ENCODE measurements around the gene CYB561.

CYB561 gene

DNA sequence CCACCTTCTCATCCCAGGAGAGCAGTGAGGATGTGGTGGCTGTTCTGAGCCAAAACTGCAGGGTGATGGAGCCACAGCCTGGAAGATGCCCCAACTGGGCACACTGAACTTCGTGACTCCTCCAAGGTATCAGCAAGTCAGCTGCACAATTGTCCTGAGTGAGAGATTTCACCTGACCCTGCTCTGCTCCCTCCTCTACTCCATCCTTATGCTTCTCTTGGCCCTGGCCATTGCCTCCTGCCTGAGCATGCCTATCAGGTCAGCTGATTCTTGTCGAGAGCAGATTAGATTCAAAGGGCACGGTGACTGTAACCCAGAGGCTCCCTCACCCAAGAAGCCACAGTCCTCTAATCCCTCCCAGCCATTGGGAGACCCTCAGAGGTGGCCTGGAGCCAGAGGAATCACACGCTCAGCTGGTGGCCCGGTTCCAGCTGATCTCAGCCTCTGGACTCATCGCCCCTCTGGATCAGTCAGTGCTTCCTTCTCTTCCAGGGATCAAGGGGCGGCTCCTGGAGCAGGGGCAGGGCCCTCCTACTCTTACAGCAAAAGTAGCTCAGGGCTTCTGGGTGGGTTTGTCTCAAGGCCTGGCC lies 7.0 kb upstream of the CYB561 start:
- no peaks in the 10 kb centered on the region for H3K9me2 ChIP-seq (replicated peaks; ENCODE audit: insufficient read depth, low read length)
- H3K79me2 ChIP-seq (ENCODE audit: low read length) = no peaks in the 10 kb centered on the region
- no peaks in the 10 kb centered on the region for H4K20me1 ChIP-seq (ENCODE audit: insufficient read depth, low read length)
- H3K27me3 ChIP-seq (replicated peaks; ENCODE audit: insufficient read depth, low read length) = peaks cover 7% of the 10 kb centered on the region; the same call in 1 of the 2 replicates
- TF ChIP-seq EZH2 (optimal IDR thresholded peaks at IDR 0.05; ENCODE audit: low read depth, low read length) (no peak), CTCF (IDR thresholded peaks at IDR 0.05; ENCODE audit: low read length) (no peak), EZH2phosphoT487 (IDR thresholded peaks at IDR 0.05; ENCODE audit: low read length) (no peak)
- H3K4me2 ChIP-seq (ENCODE audit: low read depth, low read length) = no peak overlapping the region
- no peaks in the 10 kb centered on the region for H3K9me3 ChIP-seq (replicated peaks; ENCODE audit: insufficient read depth, low read length)
- H3K27ac ChIP-seq (ENCODE audit: low read length) = no peak overlapping the region
- no peak overlapping the region for H3K9ac ChIP-seq (ENCODE audit: low read length)
- H3K36me3 ChIP-seq (replicated peaks; ENCODE audit: insufficient read depth, low read length) = no peaks in the 10 kb centered on the region
- DNase-seq = no peak
- no peaks in the 10 kb centered on the region for H3F3A ChIP-seq (ENCODE audit: insufficient read depth, low read length)
- no peak overlapping the region for H3K4me3 ChIP-seq (ENCODE audit: low read length)
- H2AFZ ChIP-seq (ENCODE audit: low read length) = no peak overlapping the region
- H3K4me1 ChIP-seq (ENCODE audit: low read length) = no peaks in the 10 kb centered on the region

DNA sequence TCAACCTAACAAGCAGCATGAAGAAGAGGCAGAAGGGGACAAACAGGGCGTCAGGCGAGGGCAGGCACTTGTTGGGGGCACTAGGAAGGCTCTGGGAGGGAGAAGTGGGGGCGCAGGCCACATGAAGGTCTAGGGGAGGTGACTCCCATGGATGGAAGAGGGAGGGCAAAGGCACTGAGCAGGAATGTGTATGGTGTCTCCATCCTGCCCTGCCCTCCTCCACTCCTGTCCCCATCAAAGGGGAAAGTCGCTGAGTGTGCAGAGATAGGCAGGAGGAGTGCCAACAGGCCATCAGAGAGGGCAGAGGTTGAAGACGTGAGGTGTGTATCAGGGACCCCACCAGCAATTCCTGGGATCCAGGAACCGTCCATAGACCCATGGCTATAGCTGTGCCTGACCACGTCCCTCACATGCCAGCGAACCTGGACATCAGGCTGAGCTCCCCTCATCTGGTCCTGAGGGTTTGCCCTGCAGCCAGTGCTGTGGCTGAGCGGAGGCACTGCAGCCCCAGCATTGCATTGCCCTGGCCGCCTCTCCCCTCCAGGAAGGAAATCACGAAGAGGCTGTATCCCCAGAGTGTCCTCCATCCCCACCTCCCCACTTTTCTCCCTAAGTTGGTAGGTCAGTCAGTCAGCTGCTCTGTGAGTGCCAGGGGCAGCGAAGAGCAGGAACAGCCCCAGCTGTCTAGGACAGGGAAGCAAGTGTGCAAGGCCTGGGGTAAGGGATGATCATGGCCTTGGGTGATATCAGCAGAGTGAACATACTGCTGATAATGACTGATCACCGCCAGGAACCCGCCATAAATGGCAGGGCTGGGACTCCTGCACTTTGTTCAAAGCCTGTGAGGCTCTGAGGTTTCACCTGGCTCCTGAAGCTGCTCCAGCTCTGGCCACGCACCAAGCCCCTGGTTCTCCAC lies 6.2 kb upstream of the CYB561 start:
- H3K36me3 ChIP-seq (replicated peaks; ENCODE audit: insufficient read depth, low read length) = no peaks in the 10 kb centered on the region
- no peaks in the 10 kb centered on the region for H3K4me1 ChIP-seq (ENCODE audit: low read length)
- no peak overlapping the region for H3K4me2 ChIP-seq (ENCODE audit: low read depth, low read length)
- H3K9ac ChIP-seq (ENCODE audit: low read length) = no peak overlapping the region
- no peaks in the 10 kb centered on the region for H3F3A ChIP-seq (ENCODE audit: insufficient read depth, low read length)
- DNase-seq = no peak
- no peak overlapping the region for H2AFZ ChIP-seq (ENCODE audit: low read length)
- no peaks in the 10 kb centered on the region for H3K9me3 ChIP-seq (replicated peaks; ENCODE audit: insufficient read depth, low read length)
- TF ChIP-seq EZH2phosphoT487 (IDR thresholded peaks at IDR 0.05; ENCODE audit: low read length) (no peak), CTCF (IDR thresholded peaks at IDR 0.05; ENCODE audit: low read length) (no peak), EZH2 (optimal IDR thresholded peaks at IDR 0.05; ENCODE audit: low read depth, low read length) (no peak)
- no peak overlapping the region for H3K4me3 ChIP-seq (ENCODE audit: low read length)
- no peaks in the 10 kb centered on the region for H3K79me2 ChIP-seq (ENCODE audit: low read length)
- H4K20me1 ChIP-seq (ENCODE audit: insufficient read depth, low read length) = no peaks in the 10 kb centered on the region
- peaks cover 7% of the 10 kb centered on the region; the same call in 1 of the 2 replicates for H3K27me3 ChIP-seq (replicated peaks; ENCODE audit: insufficient read depth, low read length)
- no peaks in the 10 kb centered on the region for H3K9me2 ChIP-seq (replicated peaks; ENCODE audit: insufficient read depth, low read length)
- no peak overlapping the region for H3K27ac ChIP-seq (ENCODE audit: low read length)

- Histone ChIP-seq H3K9me2 (replicated peaks; ENCODE audit: insufficient read depth, low read length) (no peaks in the 10 kb centered on the region), H3K27ac (ENCODE audit: low read length) (no peak overlapping the region), H4K20me1 (ENCODE audit: insufficient read depth, low read length) (no peaks in the 10 kb centered on the region), H3K4me3 (ENCODE audit: low read length) (no peak overlapping the region), H3K4me1 (ENCODE audit: low read length) (0 out of 2 replicates have a peak, but pooled peaks cover 4% of the 10 kb centered on the region), H3K79me2 (ENCODE audit: low read length) (no peaks in the 10 kb centered on the region), H3K36me3 (replicated peaks; ENCODE audit: insufficient read depth, low read length) (no peaks in the 10 kb centered on the region), H3F3A (ENCODE audit: insufficient read depth, low read length) (no peaks in the 10 kb centered on the region; the same call in 1 of the 2 replicates), H3K4me2 (ENCODE audit: low read depth, low read length) (no peak overlapping the region), H3K9me3 (replicated peaks; ENCODE audit: insufficient read depth, low read length) (no peaks in the 10 kb centered on the region), H3K9ac (ENCODE audit: low read length) (no peak overlapping the region), H2AFZ (ENCODE audit: low read length) (no peak overlapping the region), H3K27me3 (replicated peaks; ENCODE audit: insufficient read depth, low read length) (peaks cover 7% of the 10 kb centered on the region; the same call in 1 of the 2 replicates)
- DNase-seq = no peak
- TF ChIP-seq CTCF (IDR thresholded peaks at IDR 0.05; ENCODE audit: low read length) (no peak), EZH2phosphoT487 (IDR thresholded peaks at IDR 0.05; ENCODE audit: low read length) (no peak), EZH2 (optimal IDR thresholded peaks at IDR 0.05; ENCODE audit: low read depth, low read length) (no peak)
These were observed 5.0 kb upstream of the CYB561 start for GRCh38 chr17:63451150-63451549.

Data from MM.1S (cell line).